Stimulated activated naive CD4-positive, alpha-beta T cell treated with Interleukin-2 at 50 U/mL for 16 hours (primary cell): ENCODE data around the gene SLC12A4.
"Not testable (repeated sequence)": the region's sequence is repeated elsewhere in the genome, so short reads cannot be mapped to it uniquely, and the experiment has no call there.

ENCODE experiments used
- DNase-seq: peaks from one replicate; lab custom pipeline; 2025; lab: John Stamatoyannopoulos, UW

Gene SLC12A4

GRCh38 chr16:67941469-67942199 is 26.8 kb downstream of the SLC12A4 start:
- DNase-seq, result no peak

GRCh38 chr16:67940446-67941089 is 27.9 kb downstream of the SLC12A4 start:
- DNase-seq, result no peak

GRCh38 chr16:67939507-67940445 is 28.7 kb downstream of the SLC12A4 start:
- peak; percentile 8 for DNase-seq

GRCh38 chr16:67937713-67938112 is 30.7 kb downstream of the SLC12A4 start:
- DNase-seq, result not testable (repeated sequence)

GRCh38 chr16:67936880-67937605 is 31.4 kb downstream of the SLC12A4 start:
- peak; percentile 76 for DNase-seq

GRCh38 chr16:67936124-67936879 is 32.1 kb downstream of the SLC12A4 start, which contains the start of gene PSMB10:
PSMB10 (minus strand) TSS chr16:67936850; CDS start chr16:67936749, 101 bp downstream.
- peak; percentile 61 for DNase-seq

GRCh38 chr16:67935402-67936123 is 32.9 kb downstream of the SLC12A4 start:
- DNase-seq, result peak; percentile 95

GRCh38 chr16:67935101-67935401 is 33.4 kb downstream of the SLC12A4 start:
- no peak for DNase-seq

- DNase-seq, result no peak
These were observed 33.9 kb downstream of the SLC12A4 start for GRCh38 chr16:67934306-67935100.

GRCh38 chr16:67933805-67934204 is 34.6 kb downstream of the SLC12A4 start:
- DNase-seq, result no peak

- DNase-seq, result no peak
These were observed 36.0 kb downstream of the SLC12A4 start for GRCh38 chr16:67932462-67932840.

- peak; percentile 4 for DNase-seq
These were observed 36.5 kb downstream of the SLC12A4 start, which contains the start of gene CTRL for GRCh38 chr16:67931712-67932461. CTRL (minus strand) TSS chr16:67931862; CDS start chr16:67931852, 10 bp downstream.

- no peak for DNase-seq
These were observed 37.7 kb downstream of the SLC12A4 start for GRCh38 chr16:67930678-67931211.

GRCh38 chr16:67930191-67930590 is 38.2 kb downstream of the SLC12A4 start:
- no peak for DNase-seq

- peak; percentile 66 for DNase-seq
These were observed 39.7 kb downstream of the SLC12A4 start for GRCh38 chr16:67928561-67929364.

GRCh38 chr16:67928147-67928546 is 40.3 kb downstream of the SLC12A4 start:
- no peak for DNase-seq

GRCh38 chr16:67927131-67927941 is 41.1 kb downstream of the SLC12A4 start:
- no peak for DNase-seq
